Anterior cingulate cortex (tissue), 58 donors: Measurements from ENCODE around the gene PEX19.
A peak's percentile ranks its signal among the peaks of the same experiment; 100 is the strongest.
"Not testable (repeated sequence)": the region's sequence is repeated elsewhere in the genome, so short reads cannot be mapped to it uniquely, and the experiment has no call there.

ENCODE experiments used
- DNase-seq, 58 donors: peaks; one replicate each; lab custom pipeline; 2025; lab: John Stamatoyannopoulos, UW

The PEX19 gene

GRCh38 chr1:160284782-160285344, at the start of gene PEX19:
PEX19 (minus strand) TSS chr1:160285133; CDS start chr1:160285124, 9 bp downstream.
- peak; percentile 48 to 97 (median 89) for DNase-seq

- DNase-seq = no peak
Observed at GRCh38 chr1:160332516-160332915, 47.6 kb upstream of the PEX19 start.

- DNase-seq = no peak
Observed at GRCh38 chr1:160330119-160330518, 45.2 kb upstream of the PEX19 start.

GRCh38 chr1:160328184-160328583, 43.3 kb upstream of the PEX19 start:
- peak in 14 of 58 donors; percentile 7 to 77 (median 21) for DNase-seq

- DNase-seq = no peak
Observed at GRCh38 chr1:160326418-160326817, 41.5 kb upstream of the PEX19 start.

GRCh38 chr1:160325252-160325651, 40.3 kb upstream of the PEX19 start:
- no peak for DNase-seq

- DNase-seq = no peak
Observed at GRCh38 chr1:160322831-160323230, 37.9 kb upstream of the PEX19 start.

- DNase-seq = no peak
Observed at GRCh38 chr1:160315359-160315758, 30.4 kb upstream of the PEX19 start.

- no peak for DNase-seq
Observed at GRCh38 chr1:160309571-160309970, 24.6 kb upstream of the PEX19 start.

GRCh38 chr1:160309185-160309557, 24.2 kb upstream of the PEX19 start:
- DNase-seq = no peak

GRCh38 chr1:160308451-160309184, 23.7 kb upstream of the PEX19 start:
- no peak for DNase-seq

- DNase-seq = peak in 5 of 58 donors; percentile 9 to 49 (median 11)
Observed at GRCh38 chr1:160307118-160307791, 22.3 kb upstream of the PEX19 start.

- no peak for DNase-seq
Observed at GRCh38 chr1:160300173-160300572, 15.2 kb upstream of the PEX19 start.

GRCh38 chr1:160296036-160296435, 11.1 kb upstream of the PEX19 start:
- no peak for DNase-seq

GRCh38 chr1:160293020-160293968, 8.4 kb upstream of the PEX19 start:
- no peak for DNase-seq

- peak in 52 of 58 donors; percentile 5 to 72 (median 41) for DNase-seq
Observed at GRCh38 chr1:160291248-160292220, 6.6 kb upstream of the PEX19 start.

GRCh38 chr1:160287769-160288168, 2.8 kb upstream of the PEX19 start:
- DNase-seq = not testable (repeated sequence)

GRCh38 chr1:160285506-160285905, 573 bp upstream of the PEX19 start:
- DNase-seq = no peak

- peak in 3 of 58 donors; percentile 44 to 55 (median 50) for DNase-seq
Observed at GRCh38 chr1:160284220-160284781, 632 bp downstream of the PEX19 start.
